SK-N-SH (cell line): ENCODE results near the gene USB1. TPM values are rescaled to one million over a fixed set of nuclear protein-coding genes. Genes with fewer than 3 reads are reported as not detected.

ENCODE experiments used
- CTCF ChIA-PET: fragments of 300-600, 350-600 bp; formaldehyde crosslinking; extraction: SDS; loops from one replicate; lab custom pipeline; 2021; lab: Yijun Ruan, JAX
- POLR2A ChIA-PET: fragments of 350-600 bp; sonication (Branson Sonifier 250); formaldehyde crosslinking; extraction: SDS; loops from one replicate; lab custom pipeline; 2020; ENCODE audit warnings: antibody characterized with exemption, inconsistent platforms; lab: Yijun Ruan, JAX
- DNase-seq: peaks from one replicate; pipeline ENCODE4 v3.0.0; 2012
- H2AFZ ChIP-seq: fragments of 200-600 bp; sonication (generic); 2 replicates; pipeline ENCODE4 v1.8.1; 2016; ENCODE audit warnings: antibody characterized with exemption, mild to moderate bottlenecking, low read depth
- H3F3A ChIP-seq: fragments of 200-600 bp; sonication (generic); replicated peaks from 2 replicates; pipeline ENCODE3; 2016; ENCODE audit warnings: antibody characterized with exemption, mild to moderate bottlenecking; ENCODE audit not compliant: insufficient read depth
- H3K27ac ChIP-seq, 2 experiments: fragments of 200-500 bp in 1 of 2; fragments of 200-600 bp in 1 of 2; sonication (Bioruptor generic) in 1 of 2; sonication (generic), shearing (Covaris generic) in 1 of 2; 2 replicates each; pipeline versions ENCODE4 v1.5.1 to v1.6.1; 2014 to 2016; ENCODE audit warnings: low read depth in 2 of 2, inconsistent platforms in 1 of 2, low read length in 1 of 2, mild to moderate bottlenecking in 1 of 2, mixed read lengths in 1 of 2
- H3K27me3 ChIP-seq: fragments of 200-600 bp; sonication (generic), shearing (Covaris generic); 2 replicates; pipeline ENCODE4 v1.6.1; 2016; ENCODE audit warnings: mixed run types; ENCODE audit not compliant: insufficient read depth
- H3K36me3 ChIP-seq, 2 experiments: fragments of 200-500 bp in 1 of 2; fragments of 200-600 bp in 1 of 2; sonication (Bioruptor generic) in 1 of 2; sonication (generic) in 1 of 2; replicated peaks in 1 of 2; 2 replicates each; pipeline versions ENCODE3 to v1.5.1; 2014 to 2016; ENCODE audit warnings: low read length in 1 of 2, mild to moderate bottlenecking in 1 of 2; ENCODE audit not compliant: insufficient read depth in 2 of 2, control insufficient read depth in 1 of 2
- H3K4me1 ChIP-seq, 2 experiments: fragments of 200-500 bp in 1 of 2; fragments of 200-600 bp in 1 of 2; sonication (Bioruptor generic) in 1 of 2; sonication (generic), shearing (Covaris generic) in 1 of 2; 2 replicates each; pipeline versions ENCODE4 v1.5.1 to v1.6.1; 2014 to 2016; ENCODE audit warnings: low read depth in 1 of 2, low read length in 1 of 2, mixed run types in 1 of 2; ENCODE audit not compliant: insufficient read depth in 2 of 2, control insufficient read depth in 1 of 2
- H3K4me2 ChIP-seq: fragments of 200-600 bp; sonication (generic), shearing (Covaris generic); 2 replicates; pipeline ENCODE4 v1.6.1; 2017; ENCODE audit warnings: mixed run types
- H3K4me3 ChIP-seq, 2 experiments: fragments of 200-500 bp in 1 of 2; fragments of 200-600 bp in 1 of 2; sonication (Bioruptor generic) in 1 of 2; sonication (generic), shearing (Covaris generic) in 1 of 2; 2 replicates each; pipeline versions ENCODE4 v1.5.1 to v1.8.1; 2014 to 2016; ENCODE audit warnings: low read depth in 2 of 2, inconsistent platforms in 1 of 2, low read length in 1 of 2, mild to moderate bottlenecking in 1 of 2, mixed read lengths in 1 of 2, moderate library complexity in 1 of 2
- H3K79me2 ChIP-seq: fragments of 200-600 bp; sonication (generic); 2 replicates; pipeline ENCODE4 v1.8.1; 2017; ENCODE audit warnings: mild to moderate bottlenecking; ENCODE audit not compliant: insufficient read depth
- H3K9ac ChIP-seq: fragments of 200-600 bp; sonication (generic); 2 replicates; pipeline ENCODE4 v1.6.1; 2017; ENCODE audit warnings: mixed run types
- H3K9me2 ChIP-seq: fragments of 200-600 bp; sonication (generic); 2 replicates; pipeline ENCODE4 v1.6.1; 2017; ENCODE audit warnings: mixed run types
- H3K9me3 ChIP-seq: fragments of 200-600 bp; sonication (generic); 2 replicates; pipeline ENCODE4 v1.6.1; 2017; ENCODE audit warnings: mixed run types, mild to moderate bottlenecking, moderate library complexity
- H4K20me1 ChIP-seq: fragments of 200-600 bp; sonication (generic); 2 replicates; pipeline ENCODE4 v1.6.1; 2017; ENCODE audit warnings: mild to moderate bottlenecking, mixed run types; ENCODE audit not compliant: insufficient read depth
- FOSL2 ChIP-seq: IDR thresholded peaks from 2 replicates; pipeline ENCODE4 v1.4.0; 2012; ENCODE audit warnings: low read depth, mild to moderate bottlenecking, moderate library complexity, borderline replicate concordance
- FOXJ3 ChIP-seq: sonication (generic); formaldehyde crosslinking; IDR thresholded peaks from 2 replicates; pipeline ENCODE4 v1.5.1; 2020; ENCODE audit warnings: mild to moderate bottlenecking, missing genetic modification reagents
- FOXM1 ChIP-seq: IDR thresholded peaks from 2 replicates; pipeline ENCODE4 v1.4.0; 2012; ENCODE audit warnings: low read depth, mild to moderate bottlenecking
- GABPA ChIP-seq: IDR thresholded peaks from 2 replicates; pipeline ENCODE4 v1.4.0; 2012; ENCODE audit warnings: low read depth, mild to moderate bottlenecking
- JUND ChIP-seq: IDR thresholded peaks from 2 replicates; pipeline ENCODE4 v1.4.0; 2012
- MEF2A ChIP-seq: IDR thresholded peaks from 2 replicates; pipeline ENCODE4 v1.4.0; 2012; ENCODE audit warnings: low read depth, borderline replicate concordance
- MXI1 ChIP-seq: IDR thresholded peaks from 2 replicates; pipeline ENCODE4 v1.6.1; 2012; ENCODE audit warnings: mild to moderate bottlenecking, low read depth, low read length, improper control_type of control experiment
- NFIC ChIP-seq: IDR thresholded peaks from 2 replicates; pipeline ENCODE4 v1.4.0; 2012; ENCODE audit warnings: borderline replicate concordance
- NRF1 ChIP-seq: IDR thresholded peaks from 2 replicates; pipeline ENCODE4 v1.6.1; 2012; ENCODE audit warnings: low read depth, mild to moderate bottlenecking, low read length
- POLR2AphosphoS5 ChIP-seq: IDR thresholded peaks from 2 replicates; pipeline ENCODE4 v1.6.1; 2012; ENCODE audit warnings: low read depth, low read length
- RAD21 ChIP-seq: IDR thresholded peaks from 2 replicates; pipeline ENCODE4 v1.6.1; 2012; ENCODE audit warnings: mild to moderate bottlenecking, low read length
- RCOR1 ChIP-seq: fragments of 150-350 bp; IDR thresholded peaks from 2 replicates; pipeline ENCODE4 v1.6.1; 2017; ENCODE audit warnings: antibody characterized with exemption, low read length
- RFX5 ChIP-seq: IDR thresholded peaks from 2 replicates; pipeline ENCODE4 v1.6.1; 2012; ENCODE audit warnings: mild to moderate bottlenecking, improper control_type of control experiment, low read length
- RXRA ChIP-seq: IDR thresholded peaks from 2 replicates; pipeline ENCODE4 v1.4.0; 2012; ENCODE audit warnings: low read depth, mild to moderate bottlenecking, borderline replicate concordance
- TCF12 ChIP-seq: IDR thresholded peaks from 2 replicates; pipeline ENCODE4 v1.4.0; 2012
- TEAD4 ChIP-seq: IDR thresholded peaks from 2 replicates; pipeline ENCODE4 v1.4.0; 2012; ENCODE audit warnings: mild to moderate bottlenecking, borderline replicate concordance; ENCODE audit not compliant: insufficient read depth
- WGBS: methylation state at CpG from one replicate; pipeline ENCODE4 v1.1.6; 2017; ENCODE audit warnings: low lambda C conversion rate; 5-methylcytosine and 5-hydroxymethylcytosine counted together
- polyA plus RNA-seq, 3 experiments: library from polyadenylated mRNA; depleted of rRNA; stranded (reverse); fragments of >200 nt; gene quantifications; 2 replicates each; pipeline ENCODE4 v1.2.3, GENCODE V29; 2012
- TF ChIP-seq, protein P1 (sequence below): IDR thresholded peaks from 2 replicates; pipeline ENCODE4; 2012
- TF ChIP-seq, protein P2 (sequence below): fragments of 150-350 bp; IDR thresholded peaks from 2 replicates; pipeline ENCODE4 v1.6.1; 2017; ENCODE audit warnings: antibody characterized with exemption, low read length, low read depth, borderline replicate concordance
- TF ChIP-seq, protein P3 (sequence below): IDR thresholded peaks from 2 replicates; pipeline ENCODE4 v1.6.1; 2012; ENCODE audit warnings: mild to moderate bottlenecking, low read depth, low read length, moderate library complexity
- TF ChIP-seq, protein P4 (sequence below): IDR thresholded peaks from 2 replicates; pipeline ENCODE4 v1.4.0; 2012; ENCODE audit warnings: low read depth, borderline replicate concordance
- TF ChIP-seq, protein P5 (sequence below): IDR thresholded peaks from 2 replicates; pipeline ENCODE4 v1.4.0; 2012; ENCODE audit warnings: low read depth
- TF ChIP-seq, protein P6 (sequence below): fragments of 150-350 bp; IDR thresholded peaks from 2 replicates; pipeline ENCODE4 v1.6.1; 2016; ENCODE audit warnings: mild to moderate bottlenecking, low read depth, low read length

Gene USB1
- polyA plus RNA-seq, 1 of the 3 experiments (the other 2 are of a cell fraction): 94.1 TPM

DNA sequence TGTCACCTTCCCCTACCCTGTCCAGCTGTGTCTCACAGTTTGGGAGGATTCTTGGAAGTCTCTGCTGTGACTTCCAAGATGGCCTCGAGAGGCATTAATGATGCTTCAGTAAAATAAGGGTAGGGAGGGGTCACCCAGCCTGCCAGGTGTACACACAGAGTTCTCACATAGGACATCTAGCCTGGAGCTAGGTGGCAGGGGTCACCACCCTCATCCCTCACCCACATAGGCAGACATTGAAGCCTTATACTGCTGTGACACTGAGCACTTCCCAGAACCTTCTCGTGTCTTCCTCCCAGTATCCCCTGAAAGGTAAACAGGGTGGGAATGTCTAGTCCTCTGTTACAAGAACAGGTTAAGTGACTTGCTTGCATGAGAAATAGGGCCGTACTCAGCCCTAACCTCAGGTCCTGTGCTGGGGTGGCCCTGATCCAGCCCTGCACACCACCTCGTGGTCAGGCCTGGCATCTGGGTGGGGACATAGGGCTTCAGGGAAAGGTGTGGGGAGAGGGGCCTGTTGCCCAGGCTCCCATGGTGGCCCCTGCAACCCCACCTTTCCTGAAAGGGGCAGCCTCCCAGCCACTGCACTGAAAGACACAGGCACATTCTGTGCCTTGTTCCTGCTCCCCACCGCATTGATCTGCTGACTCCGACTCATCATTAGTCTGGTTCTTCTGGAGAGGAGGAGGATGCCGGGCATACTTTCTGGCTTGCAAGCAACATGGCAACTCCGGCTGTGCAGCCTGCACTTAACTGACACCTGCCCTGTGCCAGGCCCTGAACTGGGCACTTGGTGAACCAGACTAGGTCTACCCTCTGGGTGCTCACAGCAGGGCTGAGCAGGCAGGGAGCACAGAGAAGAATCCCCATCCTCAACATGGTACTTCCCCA is 20.7 kb downstream of the USB1 start (continued):
- TF ChIP-seq GABPA: no peak
- TF ChIP-seq RFX5: no peak
- TF ChIP-seq, protein P1, sequence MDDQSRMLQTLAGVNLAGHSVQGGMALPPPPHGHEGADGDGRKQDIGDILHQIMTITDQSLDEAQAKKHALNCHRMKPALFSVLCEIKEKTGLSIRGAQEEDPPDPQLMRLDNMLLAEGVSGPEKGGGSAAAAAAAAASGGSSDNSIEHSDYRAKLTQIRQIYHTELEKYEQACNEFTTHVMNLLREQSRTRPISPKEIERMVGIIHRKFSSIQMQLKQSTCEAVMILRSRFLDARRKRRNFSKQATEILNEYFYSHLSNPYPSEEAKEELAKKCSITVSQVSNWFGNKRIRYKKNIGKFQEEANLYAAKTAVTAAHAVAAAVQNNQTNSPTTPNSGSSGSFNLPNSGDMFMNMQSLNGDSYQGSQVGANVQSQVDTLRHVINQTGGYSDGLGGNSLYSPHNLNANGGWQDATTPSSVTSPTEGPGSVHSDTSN: no peak
- TF ChIP-seq, all 33 proteins: peak for 0

DNA sequence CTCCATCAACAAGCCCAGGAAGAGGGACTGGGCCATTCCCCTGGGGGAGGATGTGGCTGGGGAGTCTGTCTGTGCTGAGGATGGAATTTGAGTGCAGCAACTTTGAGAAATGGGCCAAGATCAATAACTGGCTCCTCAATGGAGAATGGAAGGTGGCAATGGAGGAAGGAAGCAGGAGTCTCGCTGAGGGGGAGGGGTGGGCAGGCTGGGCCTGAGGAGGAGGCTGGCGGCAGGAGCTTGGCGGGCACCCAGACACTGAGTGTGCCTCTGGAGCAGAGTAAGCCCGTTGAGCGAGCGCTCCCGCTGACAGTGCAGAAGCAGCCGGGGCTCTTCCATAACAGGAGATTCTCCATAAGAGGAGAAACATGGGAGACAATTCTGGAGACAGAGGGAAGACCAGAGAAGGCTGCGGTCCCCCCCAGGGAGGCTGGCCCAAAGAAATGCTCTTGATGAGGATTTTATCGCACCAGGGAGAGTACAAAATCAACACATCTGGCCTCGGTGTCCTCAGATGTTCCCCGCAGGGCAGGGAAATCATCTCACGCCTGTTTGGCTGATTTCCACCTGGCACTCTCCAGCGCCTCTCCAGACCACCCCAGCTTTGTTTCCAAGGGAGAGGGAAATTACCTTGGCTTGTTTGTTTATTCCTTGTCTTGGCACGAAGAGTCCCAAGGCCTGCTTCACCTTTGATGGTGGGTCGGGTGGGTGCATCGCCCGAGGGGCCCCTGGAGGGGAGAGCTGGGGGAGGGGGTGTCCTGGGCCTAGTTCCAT is 21.6 kb downstream of the USB1 start:
- H3F3A ChIP-seq: peaks cover 5% of the 10 kb centered on the region
- 23% methylated on average over 18 of the region's 18 CpGs for WGBS
- H3K4me2 ChIP-seq: peak overlapping the region; percentile 61
- H3K27ac ChIP-seq: peak overlapping the region; percentile 51 to 88; a peak in 3 of 4 replicates
- DNase-seq: peak; percentile 78
- H3K9ac ChIP-seq: no peak overlapping the region
- ChIA-PET POLR2A (interaction anchor here (1.0 to 4.3 kb wide), 4 partner anchors 10 to 107 kb away, joined by 3 to 49 read pairs (median 14); partner anchors contain the start of gene CFAP20), CTCF (interaction anchor here (0.9 to 7.4 kb wide), 12 partner anchors 9 to 171 kb away, joined by 3 to 123 read pairs (median 5); partner anchors contain the start of genes CFAP20, USB1 and ZNF319)
- H3K9me2 ChIP-seq: no peaks in the 10 kb centered on the region
- peaks cover 13 to 49% of the 10 kb centered on the region in 2 experiments for H3K4me1 ChIP-seq
- H3K27me3 ChIP-seq: peaks cover 13% of the 10 kb centered on the region
- H3K4me3 ChIP-seq: peak overlapping the region in 1 of 2 experiments; percentile 4; a peak in 1 of 4 replicates
- H3K9me3 ChIP-seq: no peaks in the 10 kb centered on the region
- H4K20me1 ChIP-seq: no peaks in the 10 kb centered on the region
- H3K36me3 ChIP-seq: peaks cover 0 to 5% of the 10 kb centered on the region in 2 experiments
- H2AFZ ChIP-seq: no peak overlapping the region
- no peaks in the 10 kb centered on the region for H3K79me2 ChIP-seq
- peak; percentile 27 for TF ChIP-seq RAD21
- TF ChIP-seq RCOR1: peak; percentile 78; the same call in 1 of the 2 replicates
- TF ChIP-seq MXI1: no peak; the same call in 1 of the 2 replicates
- TF ChIP-seq JUND: no peak
- TF ChIP-seq, protein P2, sequence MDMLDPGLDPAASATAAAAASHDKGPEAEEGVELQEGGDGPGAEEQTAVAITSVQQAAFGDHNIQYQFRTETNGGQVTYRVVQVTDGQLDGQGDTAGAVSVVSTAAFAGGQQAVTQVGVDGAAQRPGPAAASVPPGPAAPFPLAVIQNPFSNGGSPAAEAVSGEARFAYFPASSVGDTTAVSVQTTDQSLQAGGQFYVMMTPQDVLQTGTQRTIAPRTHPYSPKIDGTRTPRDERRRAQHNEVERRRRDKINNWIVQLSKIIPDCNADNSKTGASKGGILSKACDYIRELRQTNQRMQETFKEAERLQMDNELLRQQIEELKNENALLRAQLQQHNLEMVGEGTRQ: no peak
- TF ChIP-seq FOXJ3 (CRISPR knock-in tag): peak; percentile 67
- TF ChIP-seq FOXM1: no peak
- TF ChIP-seq, protein P3, sequence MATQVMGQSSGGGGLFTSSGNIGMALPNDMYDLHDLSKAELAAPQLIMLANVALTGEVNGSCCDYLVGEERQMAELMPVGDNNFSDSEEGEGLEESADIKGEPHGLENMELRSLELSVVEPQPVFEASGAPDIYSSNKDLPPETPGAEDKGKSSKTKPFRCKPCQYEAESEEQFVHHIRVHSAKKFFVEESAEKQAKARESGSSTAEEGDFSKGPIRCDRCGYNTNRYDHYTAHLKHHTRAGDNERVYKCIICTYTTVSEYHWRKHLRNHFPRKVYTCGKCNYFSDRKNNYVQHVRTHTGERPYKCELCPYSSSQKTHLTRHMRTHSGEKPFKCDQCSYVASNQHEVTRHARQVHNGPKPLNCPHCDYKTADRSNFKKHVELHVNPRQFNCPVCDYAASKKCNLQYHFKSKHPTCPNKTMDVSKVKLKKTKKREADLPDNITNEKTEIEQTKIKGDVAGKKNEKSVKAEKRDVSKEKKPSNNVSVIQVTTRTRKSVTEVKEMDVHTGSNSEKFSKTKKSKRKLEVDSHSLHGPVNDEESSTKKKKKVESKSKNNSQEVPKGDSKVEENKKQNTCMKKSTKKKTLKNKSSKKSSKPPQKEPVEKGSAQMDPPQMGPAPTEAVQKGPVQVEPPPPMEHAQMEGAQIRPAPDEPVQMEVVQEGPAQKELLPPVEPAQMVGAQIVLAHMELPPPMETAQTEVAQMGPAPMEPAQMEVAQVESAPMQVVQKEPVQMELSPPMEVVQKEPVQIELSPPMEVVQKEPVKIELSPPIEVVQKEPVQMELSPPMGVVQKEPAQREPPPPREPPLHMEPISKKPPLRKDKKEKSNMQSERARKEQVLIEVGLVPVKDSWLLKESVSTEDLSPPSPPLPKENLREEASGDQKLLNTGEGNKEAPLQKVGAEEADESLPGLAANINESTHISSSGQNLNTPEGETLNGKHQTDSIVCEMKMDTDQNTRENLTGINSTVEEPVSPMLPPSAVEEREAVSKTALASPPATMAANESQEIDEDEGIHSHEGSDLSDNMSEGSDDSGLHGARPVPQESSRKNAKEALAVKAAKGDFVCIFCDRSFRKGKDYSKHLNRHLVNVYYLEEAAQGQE: no peak
- no peak; the same call in none of the 2 replicates for TF ChIP-seq NFIC
- no peak for TF ChIP-seq MEF2A
- TF ChIP-seq FOSL2: no peak
- TF ChIP-seq NRF1: no peak
- no peak for TF ChIP-seq TEAD4
- TF ChIP-seq, protein P4, sequence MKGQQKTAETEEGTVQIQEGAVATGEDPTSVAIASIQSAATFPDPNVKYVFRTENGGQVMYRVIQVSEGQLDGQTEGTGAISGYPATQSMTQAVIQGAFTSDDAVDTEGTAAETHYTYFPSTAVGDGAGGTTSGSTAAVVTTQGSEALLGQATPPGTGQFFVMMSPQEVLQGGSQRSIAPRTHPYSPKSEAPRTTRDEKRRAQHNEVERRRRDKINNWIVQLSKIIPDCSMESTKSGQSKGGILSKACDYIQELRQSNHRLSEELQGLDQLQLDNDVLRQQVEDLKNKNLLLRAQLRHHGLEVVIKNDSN: no peak
- TF ChIP-seq POLR2AphosphoS5: no peak
- TF ChIP-seq, protein P5, sequence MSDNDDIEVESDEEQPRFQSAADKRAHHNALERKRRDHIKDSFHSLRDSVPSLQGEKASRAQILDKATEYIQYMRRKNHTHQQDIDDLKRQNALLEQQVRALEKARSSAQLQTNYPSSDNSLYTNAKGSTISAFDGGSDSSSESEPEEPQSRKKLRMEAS: 0 out of 2 replicates have a peak, but pooled peaks have one; percentile 26
- TF ChIP-seq RXRA: no peak
- TF ChIP-seq, protein P6, sequence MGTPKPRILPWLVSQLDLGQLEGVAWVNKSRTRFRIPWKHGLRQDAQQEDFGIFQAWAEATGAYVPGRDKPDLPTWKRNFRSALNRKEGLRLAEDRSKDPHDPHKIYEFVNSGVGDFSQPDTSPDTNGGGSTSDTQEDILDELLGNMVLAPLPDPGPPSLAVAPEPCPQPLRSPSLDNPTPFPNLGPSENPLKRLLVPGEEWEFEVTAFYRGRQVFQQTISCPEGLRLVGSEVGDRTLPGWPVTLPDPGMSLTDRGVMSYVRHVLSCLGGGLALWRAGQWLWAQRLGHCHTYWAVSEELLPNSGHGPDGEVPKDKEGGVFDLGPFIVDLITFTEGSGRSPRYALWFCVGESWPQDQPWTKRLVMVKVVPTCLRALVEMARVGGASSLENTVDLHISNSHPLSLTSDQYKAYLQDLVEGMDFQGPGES: no peak
- TF ChIP-seq TCF12: no peak
